Bronchus fibroblast of lung (primary cell): Measurements from ENCODE around the gene MTUS2. TPM values are rescaled to one million over a fixed set of nuclear protein-coding genes. Genes with fewer than 3 reads are reported as not detected.

ENCODE experiments used
- total RNA-seq: library from RNA; depleted of rRNA; stranded (reverse); fragments of >200 nt; gene quantifications from 2 replicates; pipeline ENCODE4 v1.2.3, GENCODE V29; 2015

Gene MTUS2
- total RNA-seq: not detected in 2 replicates

GRCh38 chr13:28820099-28821051 is at the start of gene MTUS2:
TSS of gene MTUS2 (plus strand) at chr13:28820339.

Other genes with a start within 250 kb of the MTUS2 start
- gene POMP, start 161.2 kb upstream of the MTUS2 start, total RNA-seq: 65.3 and 69.6 TPM in 2 replicates
- gene SLC46A3, start 101.4 kb upstream of the MTUS2 start, total RNA-seq: 0.45 and 0.84 TPM in 2 replicates